NCI-H345 treated with DMSO at 0.1 percent for 48 hours (cell line): Measurements from ENCODE around the gene FAM110D.

Experiments
- DNase-seq: peaks from one replicate; lab custom pipeline; 2025; ENCODE audit not compliant: unreplicated experiment; lab: John Stamatoyannopoulos, UW

The FAM110D gene

DNA sequence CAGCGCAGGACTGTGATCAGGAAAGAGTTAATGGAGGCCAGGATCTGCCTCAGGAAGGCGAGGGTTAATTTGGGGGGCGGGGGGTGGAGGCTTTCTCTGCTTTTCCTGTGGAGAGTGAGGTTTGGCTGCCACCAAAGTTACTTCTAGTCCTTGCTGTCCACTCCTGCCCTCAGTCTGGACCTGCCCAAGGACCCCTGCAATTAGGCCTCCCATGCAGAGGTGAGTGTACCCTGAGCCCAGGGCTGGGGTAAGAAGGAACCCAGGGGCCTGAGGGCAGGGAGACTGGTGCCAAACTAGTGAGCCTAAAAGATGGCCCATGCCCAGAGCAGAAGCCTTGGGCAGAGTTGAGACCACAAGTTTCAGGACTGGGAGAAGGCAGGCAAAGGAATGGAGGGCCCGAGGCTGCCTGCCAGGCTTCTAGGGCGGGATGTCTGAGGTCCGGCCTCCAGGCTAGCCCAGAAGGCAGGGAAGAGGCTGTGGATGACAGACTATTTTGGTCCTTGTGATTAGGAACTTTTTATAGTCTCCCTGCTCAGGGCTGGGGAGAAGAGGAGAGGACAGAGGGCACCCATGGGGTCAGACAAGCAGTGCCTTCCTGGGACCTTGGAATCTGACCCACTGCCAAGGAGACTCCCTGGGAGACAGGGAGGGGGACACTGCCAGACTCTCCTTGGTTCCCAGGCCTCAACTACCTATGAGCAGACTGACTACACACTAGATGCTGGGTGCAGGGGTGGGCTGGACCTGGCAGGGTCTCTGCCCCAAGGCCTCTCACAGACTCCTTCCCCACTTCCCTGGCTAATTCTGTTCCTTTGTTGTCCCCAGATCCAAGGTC is at the start of gene FAM110D:
TSS of gene FAM110D (plus strand) at position 172 of the 835 bp plus-strand sequence. CDS start 2,213 bp downstream, outside the sequence.
- no peak for DNase-seq

DNA sequence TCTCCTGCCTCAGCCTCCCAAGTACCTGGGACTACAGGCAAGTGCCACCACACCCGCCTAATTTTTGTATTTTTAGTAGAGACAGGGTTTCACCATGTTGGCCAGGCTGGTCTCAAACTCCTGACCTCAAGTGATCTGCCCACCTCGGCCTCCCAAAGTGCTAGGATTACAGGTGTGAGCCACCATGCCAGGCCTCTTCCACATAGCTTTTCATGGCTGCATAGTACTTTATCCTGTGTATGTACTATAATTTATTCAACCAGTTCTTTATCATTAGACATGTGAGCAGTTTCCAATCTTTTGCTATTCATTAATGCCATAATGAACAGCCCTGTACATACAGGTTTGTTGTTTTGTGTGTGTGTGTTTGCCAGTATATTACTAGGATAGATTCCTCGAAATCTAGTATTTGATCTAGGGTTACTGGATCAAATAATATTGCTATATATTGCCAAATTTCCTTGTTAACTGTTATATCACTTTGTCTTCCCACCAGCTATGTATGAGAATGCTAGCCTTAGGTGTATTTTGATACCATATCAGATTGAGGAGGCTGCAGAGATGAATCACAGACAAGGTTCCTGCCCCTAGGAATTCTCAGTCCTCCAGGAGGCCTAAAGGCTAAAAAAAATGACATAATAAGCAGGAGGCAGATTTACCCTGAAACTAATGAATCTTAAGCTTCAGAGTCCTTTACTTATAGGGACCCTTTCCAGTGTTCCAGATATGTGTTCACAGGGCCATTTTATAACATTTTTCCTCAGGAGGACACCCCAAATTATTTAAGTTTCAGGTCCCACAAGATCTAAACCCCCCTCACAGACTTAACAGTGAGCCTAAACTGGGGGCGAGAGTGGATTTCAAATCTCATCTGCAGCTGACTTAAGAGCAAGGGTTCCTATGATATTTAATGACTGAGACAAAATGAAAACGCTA is 49.4 kb upstream of the FAM110D start:
- DNase-seq, result no peak

DNA sequence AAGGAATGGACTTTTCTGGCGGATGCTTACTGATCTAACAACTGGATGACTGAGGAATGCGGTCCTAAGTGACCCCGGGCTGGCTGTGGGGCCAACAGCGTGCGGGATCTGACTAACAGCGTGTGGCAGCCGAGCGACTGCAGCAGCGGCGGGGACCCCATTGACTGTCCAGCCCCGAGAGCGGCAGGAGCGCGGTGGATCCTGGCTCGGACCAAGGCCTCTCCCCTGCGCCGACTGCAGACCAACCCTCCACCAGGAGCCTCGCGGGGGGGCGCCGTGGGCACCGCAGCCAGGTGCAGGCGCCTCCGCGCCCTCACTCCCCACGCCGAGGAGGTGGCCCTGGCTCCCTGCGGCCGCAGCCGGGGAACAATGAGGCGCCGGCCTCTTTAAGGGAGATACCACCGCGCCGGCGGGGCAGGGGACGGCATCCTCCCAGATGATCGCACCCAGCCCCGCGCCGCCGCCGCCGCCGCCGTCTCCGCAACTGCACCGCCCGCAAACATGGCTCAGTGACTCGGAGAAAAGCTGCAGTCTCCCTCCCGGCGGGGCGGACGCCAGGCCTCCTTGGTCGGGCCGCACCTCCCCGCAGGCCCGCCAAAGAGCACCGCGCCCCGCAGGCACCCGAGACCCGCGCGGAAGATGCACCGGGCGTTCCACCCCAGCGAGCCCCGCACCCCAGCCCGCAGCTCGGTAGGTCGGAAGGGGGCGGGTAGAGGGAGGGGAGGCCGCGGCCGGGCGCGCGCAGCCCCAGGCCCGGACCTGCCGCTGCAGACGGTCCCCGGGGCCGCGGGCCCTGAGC is 47.9 kb upstream of the FAM110D start:
- DNase-seq, result peak; percentile 37

DNA sequence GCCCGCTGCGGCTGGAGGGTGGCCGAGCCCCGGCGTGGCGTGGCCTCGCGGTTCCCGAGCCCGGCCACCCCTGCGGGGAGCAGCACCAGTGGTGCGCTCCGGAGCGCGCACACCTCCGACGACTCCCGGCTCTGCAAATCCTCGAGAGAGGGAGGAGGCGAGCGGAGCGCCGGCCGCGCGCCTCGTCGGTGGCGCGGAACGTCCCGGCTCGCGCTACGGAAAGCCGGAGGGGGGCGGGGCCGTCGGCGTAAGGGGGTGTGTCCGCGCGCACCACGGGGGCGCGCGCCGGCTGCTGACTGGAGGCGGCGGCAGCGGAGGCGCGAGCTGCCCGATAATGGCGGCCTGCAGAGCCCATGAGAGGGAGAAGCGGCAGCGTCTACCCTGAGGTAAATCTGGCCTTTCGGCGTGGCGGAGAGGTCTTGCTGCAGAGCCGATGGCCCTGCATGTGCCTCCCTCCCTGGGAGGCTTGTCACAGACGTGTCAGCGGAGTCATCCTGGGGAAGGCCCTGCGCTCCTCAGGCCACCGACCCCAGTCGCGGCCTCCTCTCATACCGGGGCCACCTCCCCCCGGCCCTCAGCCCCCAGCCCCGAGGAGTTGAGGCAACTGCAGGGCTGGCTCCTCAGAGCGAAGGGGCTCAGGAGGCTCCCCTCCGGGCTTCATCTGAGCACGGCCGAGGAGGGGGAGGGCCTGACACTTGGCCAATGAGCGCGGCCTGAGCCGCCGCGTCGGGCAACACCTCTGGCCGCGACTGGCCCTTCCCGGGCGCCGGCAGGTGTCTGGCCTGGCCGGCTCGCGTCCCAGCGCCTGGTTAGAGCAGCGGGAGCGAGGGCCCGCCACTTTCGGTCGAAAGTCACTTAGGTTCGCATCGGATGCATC is 47.1 kb upstream of the FAM110D start, which contains the start of gene PDIK1L:
TSS of gene PDIK1L (plus strand) at position 295 of the 877 bp plus-strand sequence. CDS start 2,485 bp downstream, outside the sequence.
- DNase-seq, result peak; percentile 92

DNA sequence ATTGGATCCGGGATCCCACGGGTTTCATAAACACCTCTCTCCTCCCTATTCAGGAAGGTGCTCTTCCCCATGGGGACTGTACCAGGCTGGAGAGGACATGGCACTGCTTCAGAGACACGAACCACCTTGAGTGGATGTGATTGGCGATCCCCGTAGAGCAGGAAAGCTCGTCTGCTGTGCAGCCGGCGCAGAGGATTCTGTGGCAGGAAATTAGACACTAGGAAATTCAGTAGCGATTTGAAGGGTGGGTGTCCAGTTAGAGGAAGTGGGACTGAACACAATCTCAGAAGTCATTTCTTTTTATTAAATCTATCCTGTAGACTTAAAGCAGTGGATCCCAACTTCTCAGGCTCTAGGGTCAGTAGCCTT is 46.5 kb upstream of the FAM110D start:
- DNase-seq, result no peak

DNA sequence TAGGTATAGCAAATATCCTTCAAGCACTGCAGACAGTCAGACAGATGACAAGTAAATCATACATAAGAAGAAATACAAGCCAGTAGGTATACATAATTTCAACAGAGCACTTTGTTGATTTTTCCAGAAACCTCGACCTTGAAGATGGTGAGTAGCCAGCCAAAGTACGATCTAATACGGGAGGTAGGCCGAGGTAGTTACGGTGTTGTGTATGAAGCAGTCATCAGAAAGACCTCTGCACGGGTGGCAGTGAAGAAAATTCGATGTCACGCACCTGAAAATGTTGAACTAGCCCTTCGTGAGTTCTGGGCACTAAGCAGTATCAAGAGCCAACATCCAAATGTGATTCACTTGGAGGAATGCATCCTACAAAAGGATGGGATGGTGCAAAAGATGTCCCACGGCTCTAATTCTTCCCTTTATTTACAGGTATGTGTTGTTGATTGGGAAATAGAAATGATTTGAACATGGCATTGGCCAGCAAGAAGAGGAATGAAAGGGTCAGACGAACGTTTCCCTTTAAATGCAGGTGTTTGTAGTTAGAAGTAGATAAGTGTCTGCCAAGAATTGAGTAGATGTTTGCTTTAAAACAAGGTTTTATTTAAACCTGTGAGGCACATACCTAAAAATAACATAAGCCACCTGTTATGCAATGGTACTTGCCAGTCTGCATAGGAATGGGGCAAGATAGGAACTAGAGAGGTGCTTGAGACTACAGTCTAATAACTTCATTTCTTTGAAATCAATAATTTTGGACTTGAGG is 44.5 kb upstream of the FAM110D start:
- DNase-seq, result no peak

DNA sequence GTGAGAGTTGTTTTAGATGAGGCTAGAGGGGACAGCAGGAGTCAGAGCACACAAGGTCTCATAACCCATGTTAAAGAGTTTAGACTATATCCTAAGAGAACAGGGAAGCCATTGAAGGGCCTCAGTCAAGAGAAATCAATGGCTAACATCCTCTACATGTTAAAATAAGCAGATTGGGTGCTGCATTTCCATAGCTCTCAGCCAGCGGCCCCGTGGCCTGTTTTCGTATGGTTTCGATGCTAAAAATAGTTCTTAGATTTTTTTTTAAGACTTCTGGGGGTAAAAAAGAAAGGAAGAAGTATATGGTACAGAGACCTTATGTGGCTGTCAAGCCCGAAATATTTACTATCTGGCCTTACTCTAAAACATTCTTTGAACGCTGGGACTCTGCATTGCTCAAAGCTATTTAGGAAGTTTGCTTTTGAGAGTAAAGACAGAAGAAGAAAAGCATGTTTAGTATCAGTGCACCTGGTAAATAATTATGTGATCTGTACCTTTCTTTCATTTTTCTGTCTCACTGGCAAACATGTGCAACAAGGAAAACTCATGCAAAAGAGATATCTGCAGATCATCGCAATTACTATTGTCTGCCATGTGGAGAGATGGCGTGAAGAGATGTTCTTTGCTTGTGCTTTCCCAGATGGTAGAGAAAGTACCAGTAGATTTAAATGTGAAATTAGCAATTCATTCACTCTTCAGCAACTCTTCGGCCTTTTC is 38.8 kb upstream of the FAM110D start:
- no peak for DNase-seq

DNA sequence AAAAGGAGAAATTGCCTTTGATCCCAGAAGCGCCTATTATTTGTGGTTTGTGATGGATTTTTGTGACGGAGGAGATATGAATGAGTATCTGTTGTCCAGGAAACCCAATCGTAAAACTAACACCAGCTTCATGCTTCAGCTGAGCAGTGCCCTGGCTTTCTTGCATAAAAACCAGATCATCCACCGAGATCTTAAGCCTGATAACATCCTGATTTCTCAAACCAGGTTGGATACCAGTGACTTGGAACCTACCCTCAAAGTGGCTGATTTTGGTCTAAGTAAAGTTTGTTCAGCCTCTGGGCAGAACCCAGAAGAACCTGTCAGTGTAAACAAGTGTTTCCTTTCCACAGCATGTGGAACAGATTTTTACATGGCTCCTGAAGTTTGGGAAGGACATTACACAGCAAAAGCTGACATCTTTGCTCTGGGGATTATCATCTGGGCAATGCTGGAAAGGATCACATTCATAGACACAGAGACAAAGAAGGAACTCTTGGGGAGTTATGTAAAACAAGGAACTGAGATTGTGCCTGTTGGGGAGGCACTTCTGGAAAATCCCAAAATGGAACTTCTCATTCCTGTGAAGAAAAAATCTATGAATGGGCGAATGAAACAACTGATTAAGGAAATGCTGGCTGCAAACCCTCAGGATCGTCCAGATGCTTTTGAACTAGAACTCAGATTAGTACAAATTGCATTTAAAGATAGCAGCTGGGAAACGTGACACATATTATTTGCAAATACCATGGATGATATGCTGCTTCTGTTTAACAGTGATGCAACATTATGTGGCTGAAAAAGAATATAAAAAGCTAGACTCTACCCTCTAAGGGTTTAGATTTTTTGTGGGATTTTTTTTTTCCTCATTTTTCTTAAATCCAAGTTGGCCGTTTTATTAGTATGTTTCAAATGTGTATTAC is 36.8 kb upstream of the FAM110D start:
- no peak for DNase-seq

DNA sequence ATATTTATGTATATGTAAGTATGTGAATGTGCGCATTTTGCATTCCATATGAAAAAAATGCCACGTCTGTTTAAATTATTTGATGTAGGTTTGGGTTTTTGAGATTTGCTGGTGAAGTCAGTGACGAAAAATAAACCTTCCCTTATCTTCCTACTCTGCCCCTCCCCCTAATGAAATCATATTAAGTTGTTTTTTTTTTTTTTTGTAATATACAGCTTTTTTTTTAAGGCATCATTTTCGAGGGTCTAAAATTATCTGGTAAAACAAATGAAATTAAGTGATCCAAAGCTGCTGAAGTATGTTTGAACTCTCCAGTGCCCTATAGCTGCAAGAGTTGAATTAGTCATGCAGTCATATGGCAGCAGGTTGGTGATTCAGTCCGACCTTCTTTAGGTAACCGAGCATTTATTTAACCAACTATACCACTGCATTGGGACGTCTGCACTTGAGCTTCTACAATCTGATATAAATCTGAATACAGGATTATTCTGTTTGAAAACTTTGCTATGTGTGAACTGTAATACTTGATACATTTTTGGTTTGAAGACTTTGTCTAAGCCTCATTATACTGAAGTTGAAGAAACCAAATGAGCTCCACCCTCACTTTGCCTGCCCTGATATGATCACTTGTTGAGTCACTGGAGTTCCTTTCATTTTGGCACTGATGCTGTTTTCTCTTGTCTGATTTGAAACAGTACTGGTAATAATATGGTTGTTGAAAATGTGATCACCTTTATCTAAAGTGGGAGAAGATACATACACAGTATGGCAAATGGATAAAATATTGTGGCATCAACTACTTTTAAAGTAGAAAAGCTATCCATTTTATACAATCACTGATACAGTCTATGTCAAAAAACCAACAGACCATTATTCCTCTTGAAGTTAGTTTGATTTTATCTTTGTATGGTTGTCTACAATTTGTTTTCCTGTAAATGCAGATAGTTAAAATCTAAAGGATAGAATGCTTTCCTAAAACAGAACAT is 35.6 kb upstream of the FAM110D start:
- no peak for DNase-seq

DNA sequence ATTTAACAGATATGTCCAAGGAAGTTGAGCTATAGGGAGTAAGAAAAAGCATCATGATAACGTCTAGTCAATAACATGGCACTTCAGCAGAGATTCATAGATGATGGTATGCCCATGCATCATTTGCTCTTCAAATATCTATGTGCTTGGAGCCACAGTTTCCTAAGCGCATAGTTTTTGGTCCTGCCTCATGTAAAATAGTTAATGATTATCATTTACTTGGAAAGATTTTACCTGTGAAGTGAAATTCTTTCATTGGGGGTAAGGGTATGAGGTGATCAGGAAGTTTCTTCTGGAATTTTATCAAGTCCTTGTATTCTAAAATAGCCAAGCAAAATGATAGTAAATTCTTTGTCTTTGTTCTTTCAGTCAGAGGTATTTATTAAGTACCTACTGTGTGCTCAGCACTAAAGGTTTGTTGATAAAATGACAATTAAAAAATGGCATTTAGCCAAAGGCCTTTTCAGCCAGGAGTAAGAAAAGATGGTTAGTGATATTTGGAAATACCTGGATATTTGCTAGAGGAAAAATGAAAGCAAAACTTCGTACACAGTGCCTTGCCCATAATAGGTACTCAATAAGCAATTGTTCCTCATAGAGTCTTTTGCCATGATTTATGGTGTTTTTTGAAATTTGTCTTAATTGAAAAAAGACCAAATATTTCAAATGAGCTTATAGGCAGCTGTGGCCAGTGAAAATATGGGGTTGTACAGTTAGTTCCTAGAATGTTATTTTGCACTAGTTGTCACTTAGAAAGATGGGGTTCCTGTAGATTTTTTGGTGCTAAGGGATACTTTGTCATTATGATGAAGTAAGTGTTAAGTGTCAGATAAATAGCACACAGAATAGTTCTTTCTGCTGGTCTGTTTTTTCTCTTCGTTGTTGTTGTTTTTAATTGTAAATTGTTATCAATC is 34.2 kb upstream of the FAM110D start:
- no peak for DNase-seq

DNA sequence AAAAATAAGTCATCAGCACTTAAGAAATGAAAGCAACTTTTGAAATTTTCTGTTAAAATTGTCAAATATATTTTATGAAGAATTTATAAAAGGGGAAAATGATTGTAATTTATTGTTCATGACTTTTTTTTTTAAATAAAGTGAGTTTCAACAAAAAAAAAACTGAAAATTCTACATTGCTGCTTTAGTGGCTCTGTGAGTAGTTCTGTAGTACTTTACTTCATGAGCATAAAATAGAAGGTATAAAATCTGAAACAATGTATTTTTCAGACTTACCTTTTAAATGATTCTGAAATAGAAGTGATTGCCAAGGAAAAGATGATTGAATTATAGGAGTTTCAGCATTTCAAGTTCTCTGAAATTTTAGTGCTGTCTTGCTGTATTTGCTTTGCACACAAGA is 33.5 kb upstream of the FAM110D start:
- no peak for DNase-seq

DNA sequence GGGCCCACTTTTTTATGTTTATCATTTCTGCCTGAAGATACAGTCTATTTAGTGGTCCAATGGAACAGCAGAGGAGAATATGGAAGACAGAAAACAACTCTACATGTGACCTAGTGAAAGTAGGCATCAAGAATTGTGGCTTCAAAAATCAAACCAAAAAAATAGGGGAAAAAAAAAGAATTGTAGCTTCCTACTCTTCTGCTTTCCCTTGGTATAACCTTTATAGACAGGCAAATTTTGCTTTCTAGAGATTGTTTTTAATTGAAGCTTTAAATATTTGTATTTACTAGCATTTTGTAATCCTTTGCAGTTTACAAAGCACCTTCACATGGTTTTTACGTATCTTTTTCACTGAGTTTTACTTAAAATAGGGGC is 32.9 kb upstream of the FAM110D start:
- DNase-seq, result no peak

DNA sequence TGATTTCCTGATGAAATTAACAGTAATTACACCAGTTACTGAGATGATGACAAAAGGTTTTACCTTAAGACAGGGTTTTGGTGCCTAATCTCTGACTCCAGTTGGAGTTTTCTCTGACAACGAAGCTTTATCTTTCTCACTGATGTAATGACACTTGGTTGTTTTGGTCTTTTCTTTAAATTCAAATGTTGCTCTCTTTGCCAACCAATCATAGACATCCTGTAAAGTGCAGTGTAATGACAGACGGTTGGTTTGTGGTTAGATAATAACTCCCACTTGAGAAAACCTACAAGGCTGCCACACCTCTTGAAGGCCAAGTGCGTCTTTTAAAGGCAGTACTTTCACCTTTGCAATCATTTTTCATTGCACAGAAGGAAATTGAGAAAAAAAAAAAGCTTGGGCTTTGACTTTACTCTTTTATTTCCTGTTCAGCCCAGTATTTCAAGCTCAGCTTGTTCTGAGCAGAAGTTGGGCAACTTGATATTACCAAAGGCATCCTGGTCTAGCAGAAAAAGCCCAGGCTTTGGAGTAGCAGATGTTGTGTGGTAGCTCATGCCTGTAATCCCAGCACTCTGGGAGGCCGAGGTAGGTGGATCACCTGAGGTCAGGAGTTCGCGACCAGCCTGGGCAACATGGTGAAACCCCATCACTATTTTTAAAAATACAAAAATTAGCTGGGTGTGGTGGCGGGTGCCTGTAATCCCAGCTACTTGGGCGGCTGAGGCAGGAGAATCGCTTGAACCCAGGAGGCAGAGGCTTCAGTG is 32.4 kb upstream of the FAM110D start:
- no peak for DNase-seq

DNA sequence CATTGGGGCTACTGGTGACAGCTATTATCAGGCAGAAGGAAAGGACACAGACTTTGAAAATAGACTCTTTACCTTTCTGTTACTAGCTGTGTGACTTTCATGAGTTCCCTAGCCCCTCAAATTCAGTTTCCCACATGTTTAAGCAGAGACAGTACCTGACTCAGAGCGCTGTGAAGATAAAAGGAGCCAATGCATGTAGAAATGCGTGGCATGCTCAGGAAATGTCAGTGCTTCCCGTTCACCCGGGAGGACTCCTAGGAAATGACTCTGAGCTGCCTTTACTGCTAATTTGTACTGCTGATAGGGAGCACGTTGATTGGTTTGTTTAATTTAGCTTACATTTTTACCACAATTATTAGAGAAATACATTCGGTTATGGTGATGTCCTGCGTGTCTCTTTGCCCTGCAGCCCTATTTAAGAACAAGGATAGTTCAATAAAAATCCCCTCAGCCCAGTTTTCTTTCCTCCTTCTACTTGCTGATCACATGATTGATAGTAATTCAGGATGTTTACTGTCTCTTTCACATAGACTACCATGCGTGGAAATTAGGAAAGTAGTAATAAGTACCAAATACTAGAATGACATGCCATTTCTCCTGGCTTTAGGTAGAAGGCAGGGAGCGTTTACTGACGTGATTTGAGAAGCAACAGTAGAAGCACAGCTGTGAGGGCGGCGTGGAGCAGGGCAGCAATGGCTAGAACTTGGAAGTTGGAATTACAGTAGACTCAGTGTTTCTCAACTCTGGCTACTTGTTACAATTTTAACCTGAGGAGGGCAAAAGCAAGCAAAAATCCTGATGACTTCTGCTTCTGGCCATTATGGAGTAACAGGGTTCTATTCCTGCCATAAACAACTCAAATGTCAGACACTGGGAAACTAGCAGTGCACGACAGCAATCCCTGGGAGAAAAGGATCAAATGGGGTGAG is 31.4 kb upstream of the FAM110D start:
- DNase-seq, result no peak
